ENCODE measurements around the gene MAPK8IP1. TPM values are rescaled to one million over a fixed set of nuclear protein-coding genes. Genes with fewer than 3 reads are reported as not detected.

MAPK8IP1 gene
- total and polyA plus RNA-seq, 2 donors: 1.1 to 2.1 TPM

- 98% methylated on average over 9 of the region's 9 CpGs for WGBS
- no peak overlapping the region for H3K27ac ChIP-seq (ENCODE audit: low read depth in 1 of 2, low read length in 1 of 2)
- no peak for DNase-seq (ENCODE audit: low read depth in 6 of 9, low spot score in 9 of 9)
- no peaks in the 10 kb centered on the region for H3K9me3 ChIP-seq (ENCODE audit: control insufficient read depth in 2 of 2, insufficient read depth in 1 of 2, low read length in 1 of 2)
- peaks cover 53 to 67% of the 10 kb centered on the region in 2 donors for H3K36me3 ChIP-seq (ENCODE audit: control insufficient read depth in 2 of 2, insufficient read depth in 2 of 2, low read length in 1 of 2)
- no peak overlapping the region for H3K4me3 ChIP-seq (ENCODE audit: low read length in 2 of 2)
- no peaks in the 10 kb centered on the region for H3K4me1 ChIP-seq (ENCODE audit: control insufficient read depth in 2 of 2, insufficient read depth in 2 of 2, low read length in 2 of 2)
- no peaks in the 10 kb centered on the region for H3K27me3 ChIP-seq (ENCODE audit: control insufficient read depth in 2 of 2, insufficient read depth in 1 of 2, low read length in 1 of 2)
Measured at GRCh38 chr11:45910623-45911022, 25.2 kb downstream of the MAPK8IP1 start.

- Histone ChIP-seq H3K27me3 (ENCODE audit: control insufficient read depth in 2 of 2, insufficient read depth in 1 of 2, low read length in 1 of 2) (peaks cover 0 to 1% of the 10 kb centered on the region in 2 donors), H3K27ac (ENCODE audit: low read depth in 1 of 2, low read length in 1 of 2) (no peak overlapping the region), H3K4me1 (ENCODE audit: control insufficient read depth in 2 of 2, insufficient read depth in 2 of 2, low read length in 2 of 2) (peaks cover 5 to 15% of the 10 kb centered on the region in 2 donors), H3K4me3 (ENCODE audit: low read length in 2 of 2) (no peak overlapping the region), H3K36me3 (ENCODE audit: control insufficient read depth in 2 of 2, insufficient read depth in 2 of 2, low read length in 1 of 2) (peaks cover 53 to 72% of the 10 kb centered on the region in 2 donors), H3K9me3 (ENCODE audit: control insufficient read depth in 2 of 2, insufficient read depth in 1 of 2, low read length in 1 of 2) (no peaks in the 10 kb centered on the region)
- WGBS: 98% methylated on average over 19 of the region's 19 CpGs
- no peak for DNase-seq (ENCODE audit: low read depth in 6 of 9, low spot score in 9 of 9)
Measured at GRCh38 chr11:45913514-45913913, 28.1 kb downstream of the MAPK8IP1 start.

GRCh38 chr11:45913942-45914635, 28.6 kb downstream of the MAPK8IP1 start:
- H3K4me1 ChIP-seq (ENCODE audit: control insufficient read depth in 2 of 2, insufficient read depth in 2 of 2, low read length in 2 of 2): peaks cover 9 to 21% of the 10 kb centered on the region in 2 donors
- no peak overlapping the region for H3K27ac ChIP-seq (ENCODE audit: low read depth in 1 of 2, low read length in 1 of 2)
- no peak for DNase-seq (ENCODE audit: low read depth in 6 of 9, low spot score in 9 of 9)
- WGBS: 96% methylated on average over 22 of the region's 22 CpGs
- no peak overlapping the region for H3K4me3 ChIP-seq (ENCODE audit: low read length in 2 of 2)
- H3K9me3 ChIP-seq (ENCODE audit: control insufficient read depth in 2 of 2, insufficient read depth in 1 of 2, low read length in 1 of 2): no peaks in the 10 kb centered on the region
- H3K27me3 ChIP-seq (ENCODE audit: control insufficient read depth in 2 of 2, insufficient read depth in 1 of 2, low read length in 1 of 2): peaks cover 0 to 6% of the 10 kb centered on the region in 2 donors
- peaks cover 53 to 66% of the 10 kb centered on the region in 2 donors for H3K36me3 ChIP-seq (ENCODE audit: control insufficient read depth in 2 of 2, insufficient read depth in 2 of 2, low read length in 1 of 2)

- Histone ChIP-seq H3K27me3 (ENCODE audit: control insufficient read depth in 2 of 2, insufficient read depth in 1 of 2, low read length in 1 of 2) (peaks cover 2 to 18% of the 10 kb centered on the region in 2 donors), H3K4me3 (ENCODE audit: low read length in 2 of 2) (no peak overlapping the region), H3K36me3 (ENCODE audit: control insufficient read depth in 2 of 2, insufficient read depth in 2 of 2, low read length in 1 of 2) (peaks cover 41 to 52% of the 10 kb centered on the region in 2 donors), H3K27ac (ENCODE audit: low read depth in 1 of 2, low read length in 1 of 2) (no peak overlapping the region), H3K9me3 (ENCODE audit: control insufficient read depth in 2 of 2, insufficient read depth in 1 of 2, low read length in 1 of 2) (no peaks in the 10 kb centered on the region), H3K4me1 (ENCODE audit: control insufficient read depth in 2 of 2, insufficient read depth in 2 of 2, low read length in 2 of 2) (peaks cover 9 to 22% of the 10 kb centered on the region in 2 donors)
- DNase-seq (ENCODE audit: low read depth in 6 of 9, low spot score in 9 of 9): no peak
- WGBS: 91% methylated on average over 13 of the region's 13 CpGs
Measured at GRCh38 chr11:45915446-45915845, 30.0 kb downstream of the MAPK8IP1 start.

GRCh38 chr11:45917286-45917622, 31.8 kb downstream of the MAPK8IP1 start:
- Histone ChIP-seq H3K27ac (ENCODE audit: low read depth in 1 of 2, low read length in 1 of 2) (peak overlapping the region; percentile 94 to 98), H3K4me3 (ENCODE audit: low read length in 2 of 2) (peak overlapping the region; percentile 83 to 88), H3K4me1 (ENCODE audit: control insufficient read depth in 2 of 2, insufficient read depth in 2 of 2, low read length in 2 of 2) (peaks cover 9 to 25% of the 10 kb centered on the region in 2 donors), H3K9me3 (ENCODE audit: control insufficient read depth in 2 of 2, insufficient read depth in 1 of 2, low read length in 1 of 2) (peaks cover 0 to 7% of the 10 kb centered on the region in 2 donors), H3K36me3 (ENCODE audit: control insufficient read depth in 2 of 2, insufficient read depth in 2 of 2, low read length in 1 of 2) (peaks cover 28 to 35% of the 10 kb centered on the region in 2 donors), H3K27me3 (ENCODE audit: control insufficient read depth in 2 of 2, insufficient read depth in 1 of 2, low read length in 1 of 2) (peaks cover 18 to 36% of the 10 kb centered on the region in 2 donors)
- DNase-seq (ENCODE audit: low read depth in 6 of 9, low spot score in 9 of 9): peak in 1 of 9 donors; percentile 24
- WGBS: 7% methylated on average over 16 of the region's 16 CpGs

GRCh38 chr11:45917623-45918330, 32.3 kb downstream of the MAPK8IP1 start, which contains the start of gene PEX16:
TSS of gene PEX16 (minus strand) at chr11:45917877. CDS start at chr11:45917811, 66 bp downstream.
- DNase-seq (ENCODE audit: low read depth in 6 of 9, low spot score in 9 of 9): peak; percentile 88 to 98 (median 94)
- peaks cover 22 to 41% of the 10 kb centered on the region in 2 donors for H3K27me3 ChIP-seq (ENCODE audit: control insufficient read depth in 2 of 2, insufficient read depth in 1 of 2, low read length in 1 of 2)
- peak within 1 kb of the TSS; percentile 83 to 88 for H3K4me3 ChIP-seq (ENCODE audit: low read length in 2 of 2)
- WGBS: under 1% methylated on average over 45 of the region's 45 CpGs
- peaks cover 12 to 25% of the 10 kb centered on the region in 2 donors for H3K4me1 ChIP-seq (ENCODE audit: control insufficient read depth in 2 of 2, insufficient read depth in 2 of 2, low read length in 2 of 2)
- H3K36me3 ChIP-seq (ENCODE audit: control insufficient read depth in 2 of 2, insufficient read depth in 2 of 2, low read length in 1 of 2): peaks cover 26 to 33% of the 10 kb centered on the region in 2 donors
- H3K9me3 ChIP-seq (ENCODE audit: control insufficient read depth in 2 of 2, insufficient read depth in 1 of 2, low read length in 1 of 2): peaks cover 0 to 7% of the 10 kb centered on the region in 2 donors
- H3K27ac ChIP-seq (ENCODE audit: low read depth in 1 of 2, low read length in 1 of 2): peak within 1 kb of the TSS; percentile 94 to 98

- H3K9me3 ChIP-seq (ENCODE audit: control insufficient read depth in 2 of 2, insufficient read depth in 1 of 2, low read length in 1 of 2): peaks cover 0 to 7% of the 10 kb centered on the region in 2 donors
Measured at GRCh38 chr11:45918331-45918941, 33.0 kb downstream of the MAPK8IP1 start.

DNA sequence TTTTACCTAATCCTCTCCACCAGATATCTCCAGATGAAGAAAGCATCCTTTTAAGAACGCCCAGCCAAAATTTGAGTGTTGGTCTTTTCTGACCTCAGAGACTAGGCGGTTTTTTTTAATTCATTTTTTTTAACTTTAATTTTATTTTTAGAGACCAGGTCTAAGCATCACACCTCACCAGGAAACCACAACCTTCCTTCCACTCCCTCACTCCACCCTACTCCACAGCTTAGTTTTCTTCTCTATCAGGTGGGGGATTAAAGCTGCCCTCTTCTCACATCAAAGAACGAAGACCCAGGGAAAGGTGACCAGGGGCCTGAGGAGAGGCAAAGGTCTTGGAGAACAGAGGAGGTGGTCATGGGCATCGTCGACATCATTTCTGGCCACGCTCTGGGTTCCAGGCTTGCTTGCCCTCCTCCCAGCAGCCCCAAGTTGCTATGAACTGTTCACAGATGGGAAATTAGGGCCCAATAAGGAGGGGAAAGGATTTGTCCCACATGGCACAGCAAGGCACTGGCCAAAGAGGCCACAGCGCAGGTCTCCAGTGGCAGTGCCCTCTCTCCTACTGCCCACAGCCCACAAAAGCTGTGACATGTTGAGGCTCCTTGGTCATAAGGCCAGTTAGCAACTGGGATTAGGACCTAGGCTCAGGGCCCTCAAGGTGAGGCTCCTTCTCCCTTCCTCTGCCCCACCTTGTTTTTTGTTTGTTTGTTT, 33.7 kb downstream of the MAPK8IP1 start:
- Histone ChIP-seq H3K9me3 (ENCODE audit: control insufficient read depth in 2 of 2, insufficient read depth in 1 of 2, low read length in 1 of 2) (peaks cover 0 to 7% of the 10 kb centered on the region in 2 donors), H3K36me3 (ENCODE audit: control insufficient read depth in 2 of 2, insufficient read depth in 2 of 2, low read length in 1 of 2) (peaks cover 14 to 20% of the 10 kb centered on the region in 2 donors), H3K27me3 (ENCODE audit: control insufficient read depth in 2 of 2, insufficient read depth in 1 of 2, low read length in 1 of 2) (peaks cover 33 to 53% of the 10 kb centered on the region in 2 donors), H3K4me1 (ENCODE audit: control insufficient read depth in 2 of 2, insufficient read depth in 2 of 2, low read length in 2 of 2) (peaks cover 18 to 28% of the 10 kb centered on the region in 2 donors), H3K27ac (ENCODE audit: low read depth in 1 of 2, low read length in 1 of 2) (no peak overlapping the region), H3K4me3 (ENCODE audit: low read length in 2 of 2) (peak overlapping the region; percentile 83 to 88)
- no peak for DNase-seq (ENCODE audit: low read depth in 6 of 9, low spot score in 9 of 9)
- WGBS: 41% methylated on average over 7 of the region's 7 CpGs

More at GRCh38 chr11:45918331-45918941, 33.0 kb downstream of the MAPK8IP1 start:
- peak overlapping the region; percentile 94 to 98 for H3K27ac ChIP-seq (ENCODE audit: low read depth in 1 of 2, low read length in 1 of 2)
- peaks cover 18 to 28% of the 10 kb centered on the region in 2 donors for H3K4me1 ChIP-seq (ENCODE audit: control insufficient read depth in 2 of 2, insufficient read depth in 2 of 2, low read length in 2 of 2)
- DNase-seq (ENCODE audit: low read depth in 6 of 9, low spot score in 9 of 9): peak in 3 of 9 donors; percentile 21 to 48 (median 32)
- H3K4me3 ChIP-seq (ENCODE audit: low read length in 2 of 2): peak overlapping the region; percentile 83 to 88
- under 1% methylated on average over 38 of the region's 38 CpGs for WGBS
- H3K36me3 ChIP-seq (ENCODE audit: control insufficient read depth in 2 of 2, insufficient read depth in 2 of 2, low read length in 1 of 2): peaks cover 21 to 26% of the 10 kb centered on the region in 2 donors
- H3K27me3 ChIP-seq (ENCODE audit: control insufficient read depth in 2 of 2, insufficient read depth in 1 of 2, low read length in 1 of 2): peaks cover 29 to 47% of the 10 kb centered on the region in 2 donors

Measured in thymus (tissue), 11 donors.